Transverse colon (tissue), 4 donors: Measurements from ENCODE around the gene SCARB2. TPM values are rescaled to one million over a fixed set of nuclear protein-coding genes. Genes with fewer than 3 reads are reported as not detected.

Source experiments
- DNase-seq: peaks from one replicate; pipeline ENCODE4 v3.0.0-alpha.2; 2019
- H3K27ac ChIP-seq, 4 donors: fragments of 200-600 bp; sonication (generic); 2 replicates each; pipeline ENCODE4 v1.5.1; 2016 to 2018; ENCODE audit warnings: inconsistent platforms in 4 of 4
- H3K27me3 ChIP-seq: fragments of 200-600 bp; sonication (generic); 2 replicates; pipeline ENCODE4 v1.5.1; 2017; ENCODE audit warnings: inconsistent platforms
- H3K36me3 ChIP-seq, 4 donors: fragments of 200-600 bp; sonication (generic); 2 replicates each; pipeline ENCODE4 v1.5.1; 2017 to 2019; ENCODE audit warnings: inconsistent platforms in 4 of 4
- H3K4me1 ChIP-seq, 4 donors: fragments of 200-600 bp; sonication (generic); 2 replicates each; pipeline ENCODE4 v1.5.1; 2017 to 2020; ENCODE audit warnings: inconsistent platforms in 4 of 4
- H3K4me3 ChIP-seq, 4 donors: fragments of 200-600 bp; sonication (generic); 1 replicate in 1 of 4; 2 replicates in 3 of 4; pipeline versions ENCODE4 v1.5.1 to v1.6.1; 2017 to 2019; ENCODE audit warnings: inconsistent platforms in 4 of 4
- H3K9me3 ChIP-seq, 2 donors: fragments of 200-600 bp; sonication (generic); 2 replicates each; pipeline ENCODE4 v1.5.1; 2017 to 2019; ENCODE audit warnings: inconsistent platforms in 2 of 2
- EP300 ChIP-seq: sonication (generic); formaldehyde crosslinking; IDR thresholded peaks from one replicate; pipeline ENCODE4 v1.6.1; 2017; ENCODE audit warnings: antibody characterized with exemption, low read depth
- POLR2A ChIP-seq: fragments of 450-650 bp; IDR thresholded peaks from one replicate; pipeline ENCODE4 v1.6.1; 2016; ENCODE audit warnings: antibody characterized with exemption, mild to moderate bottlenecking, moderate library complexity
- POLR2AphosphoS5 ChIP-seq, 3 donors: sonication (generic); formaldehyde crosslinking; IDR thresholded peaks; one replicate each; pipeline ENCODE4 v1.6.1; 2016; ENCODE audit warnings: antibody characterized with exemption in 3 of 3
- WGBS, 2 donors: methylation state at CpG; one replicate each; pipeline ENCODE4 v1.1.5; 2018; ENCODE audit warnings: low coverage in 1 of 2; 5-methylcytosine and 5-hydroxymethylcytosine counted together
- in situ Hi-C, 4 donors: fragments of 200-750 bp; cut with MboI; loops; one replicate each; pipeline versions ENCODE4 v1.15.0 to v1.15.1; 2017; ENCODE audit warnings: low sequenced_read_pairs in 3 of 4, low pct_ligation_motif_present in 1 of 4, low pct_unique_long_range_greater_than_20kb in 1 of 4
- intact Hi-C: fragments of 100-400 bp; cut with DNase I; formaldehyde crosslinking; loops from one replicate; pipeline ENCODE4 v1.15.1; 2023; ENCODE audit warnings: low total_unique reads
- total RNA-seq, 4 donors: library from RNA; depleted of rRNA; stranded (reverse); fragments of >200 nt; gene quantifications; one replicate each; pipeline ENCODE4 v1.1.0, GENCODE V29; 2016
- TF ChIP-seq, protein P1 (sequence below), 5 experiments: fragments of 200-600 bp in 3 of 5; fragments of 450-650 bp in 2 of 5; sonication (generic) in 3 of 5; IDR thresholded peaks; 1 replicate in 2 of 5; 2 replicates in 3 of 5; pipeline ENCODE4 v1.5.1; 2016 to 2017; ENCODE audit warnings: antibody characterized with exemption in 5 of 5, inconsistent platforms in 3 of 5, mild to moderate bottlenecking in 2 of 5, moderate library complexity in 1 of 5

The SCARB2 gene
- total RNA-seq, 4 donors from 2014 or later: 139 to 210 (median 194) TPM

DNA sequence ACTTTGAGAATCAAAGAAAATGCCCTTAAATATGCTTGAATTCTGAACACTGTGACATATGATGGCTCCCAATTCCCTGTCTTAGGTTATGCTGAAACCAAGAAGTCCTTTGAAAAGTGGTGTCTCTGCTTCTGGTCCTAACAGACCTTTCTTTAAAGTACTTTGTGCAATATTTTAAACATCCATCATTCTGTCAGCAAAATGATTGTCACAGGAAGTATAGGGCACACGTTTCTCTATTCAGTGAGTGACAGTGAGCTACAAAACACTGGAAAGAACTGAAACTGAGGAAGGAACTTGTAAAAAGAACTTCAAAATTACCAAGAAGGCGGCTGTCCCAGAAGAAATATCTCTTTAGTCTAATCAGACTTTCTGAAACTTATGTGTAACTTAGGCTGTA is 53.3 kb downstream of the SCARB2 start:
- TF ChIP-seq POLR2AphosphoS5 (IDR thresholded peaks at IDR 0.05) (no peak), EP300 (no peak), POLR2A (no peak)
- TF ChIP-seq, protein P1, sequence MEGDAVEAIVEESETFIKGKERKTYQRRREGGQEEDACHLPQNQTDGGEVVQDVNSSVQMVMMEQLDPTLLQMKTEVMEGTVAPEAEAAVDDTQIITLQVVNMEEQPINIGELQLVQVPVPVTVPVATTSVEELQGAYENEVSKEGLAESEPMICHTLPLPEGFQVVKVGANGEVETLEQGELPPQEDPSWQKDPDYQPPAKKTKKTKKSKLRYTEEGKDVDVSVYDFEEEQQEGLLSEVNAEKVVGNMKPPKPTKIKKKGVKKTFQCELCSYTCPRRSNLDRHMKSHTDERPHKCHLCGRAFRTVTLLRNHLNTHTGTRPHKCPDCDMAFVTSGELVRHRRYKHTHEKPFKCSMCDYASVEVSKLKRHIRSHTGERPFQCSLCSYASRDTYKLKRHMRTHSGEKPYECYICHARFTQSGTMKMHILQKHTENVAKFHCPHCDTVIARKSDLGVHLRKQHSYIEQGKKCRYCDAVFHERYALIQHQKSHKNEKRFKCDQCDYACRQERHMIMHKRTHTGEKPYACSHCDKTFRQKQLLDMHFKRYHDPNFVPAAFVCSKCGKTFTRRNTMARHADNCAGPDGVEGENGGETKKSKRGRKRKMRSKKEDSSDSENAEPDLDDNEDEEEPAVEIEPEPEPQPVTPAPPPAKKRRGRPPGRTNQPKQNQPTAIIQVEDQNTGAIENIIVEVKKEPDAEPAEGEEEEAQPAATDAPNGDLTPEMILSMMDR (IDR thresholded peaks at IDR 0.05): no peak
- no peak for DNase-seq
- WGBS, 2 donors: 50 to 64% methylated on average over 2 of the region's 2 CpGs
- in situ Hi-C loops (no loop called here), intact Hi-C loops (no loop called here)
- Histone ChIP-seq H3K4me3 (no peak overlapping the region), H3K9me3 (no peaks in the 10 kb centered on the region), H3K4me1 (no peaks in the 10 kb centered on the region), H3K36me3 (peaks cover 0 to 48% (median 20%) of the 10 kb centered on the region in 4 donors), H3K27me3 (no peaks in the 10 kb centered on the region), H3K27ac (no peak overlapping the region)

DNA sequence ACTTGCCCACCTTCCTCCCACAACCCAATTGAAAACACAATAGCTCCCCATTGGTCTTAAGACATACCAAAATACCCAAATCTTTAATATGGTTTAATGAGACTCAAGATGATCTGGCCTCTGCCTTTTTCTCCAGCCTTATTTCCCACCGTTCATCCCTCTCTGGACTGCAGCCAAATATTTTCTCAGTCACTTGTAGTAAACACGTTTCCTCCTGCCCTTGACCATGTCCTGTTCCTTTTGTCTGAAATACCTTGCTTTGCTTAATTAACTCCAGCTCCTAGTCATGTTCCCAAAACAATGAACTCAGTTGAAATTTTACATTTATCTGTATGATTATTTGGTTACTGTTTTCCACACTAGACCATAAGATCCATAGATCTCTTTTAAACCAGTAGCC is 57.0 kb downstream of the SCARB2 start:
- no peak for TF ChIP-seq POLR2AphosphoS5 (IDR thresholded peaks at IDR 0.05)
- no peak for TF ChIP-seq POLR2A
- TF ChIP-seq EP300: no peak
- TF ChIP-seq, protein P1 (IDR thresholded peaks at IDR 0.05): no peak
- no peaks in the 10 kb centered on the region for H3K4me1 ChIP-seq
- no peaks in the 10 kb centered on the region for H3K27me3 ChIP-seq
- no peaks in the 10 kb centered on the region for H3K9me3 ChIP-seq
- in situ Hi-C loops (no loop called here), intact Hi-C loops (no loop called here)
- DNase-seq: no peak
- 20 to 24% methylated on average over 2 of the region's 2 CpGs for WGBS, 2 donors
- H3K27ac ChIP-seq: no peak overlapping the region
- H3K36me3 ChIP-seq: peaks cover 0 to 24% (median 9%) of the 10 kb centered on the region in 4 donors
- H3K4me3 ChIP-seq: no peak overlapping the region

DNA sequence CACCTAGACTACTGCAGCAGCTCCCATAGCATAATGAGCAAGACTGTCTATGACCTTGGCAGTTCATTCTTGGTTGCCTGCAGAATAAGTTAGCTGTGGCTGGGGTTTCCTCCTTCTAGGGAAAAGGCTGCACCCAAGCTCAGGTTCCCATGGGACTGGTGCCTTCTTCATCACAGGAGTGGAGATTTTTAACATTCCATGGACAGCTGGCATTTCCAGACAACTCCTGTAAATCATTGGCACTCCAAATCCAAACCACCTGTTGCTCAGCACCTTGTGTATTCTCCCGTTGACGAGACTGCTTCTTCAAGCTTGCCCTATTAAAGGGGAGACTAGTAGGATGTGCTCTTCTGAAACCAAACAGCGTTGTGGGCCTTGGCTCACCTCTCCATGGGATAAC is 57.6 kb downstream of the SCARB2 start:
- H3K27ac ChIP-seq: no peak overlapping the region
- in situ Hi-C loops (no loop called here), intact Hi-C loops (no loop called here)
- H3K9me3 ChIP-seq: no peaks in the 10 kb centered on the region
- no peak for DNase-seq
- H3K4me3 ChIP-seq: no peak overlapping the region
- H3K4me1 ChIP-seq: no peaks in the 10 kb centered on the region
- TF ChIP-seq POLR2AphosphoS5 (IDR thresholded peaks at IDR 0.05) (no peak), EP300 (no peak), POLR2A (no peak)
- TF ChIP-seq, protein P1 (IDR thresholded peaks at IDR 0.05): no peak
- no peaks in the 10 kb centered on the region for H3K27me3 ChIP-seq
- 88 to 96% methylated on average over 3 of the region's 3 CpGs for WGBS, 2 donors
- H3K36me3 ChIP-seq: peaks cover 0 to 17% (median 6%) of the 10 kb centered on the region in 4 donors

DNA sequence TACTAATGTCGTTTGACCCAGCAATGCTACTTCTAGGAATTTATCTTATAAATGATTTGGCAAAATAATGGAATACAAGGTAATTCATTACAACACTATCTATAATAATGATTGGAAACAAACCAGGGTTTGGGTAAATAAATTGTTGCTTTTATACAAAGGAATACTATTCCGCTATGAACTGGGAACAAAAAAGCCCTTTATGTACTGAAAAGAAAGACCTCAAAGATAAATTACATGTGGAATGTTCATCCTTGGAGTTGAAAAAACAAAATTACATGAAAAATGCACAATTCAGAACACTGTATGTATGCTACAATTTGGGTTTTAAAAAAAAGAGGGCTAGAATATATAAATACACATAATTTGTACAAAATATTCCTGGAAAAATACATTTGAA is 60.3 kb downstream of the SCARB2 start:
- no peak for DNase-seq
- TF ChIP-seq POLR2AphosphoS5 (IDR thresholded peaks at IDR 0.05): no peak
- TF ChIP-seq, protein P1 (IDR thresholded peaks at IDR 0.05): no peak
- no peak for TF ChIP-seq EP300
- TF ChIP-seq POLR2A: no peak
- Histone ChIP-seq H3K27me3 (no peaks in the 10 kb centered on the region), H3K9me3 (no peaks in the 10 kb centered on the region), H3K4me3 (no peak overlapping the region), H3K36me3 (no peaks in the 10 kb centered on the region), H3K27ac (no peak overlapping the region), H3K4me1 (peaks cover 0 to 11% (median 7%) of the 10 kb centered on the region in 4 donors)
- 81 to 85% methylated on average over 2 of the region's 2 CpGs for WGBS, 2 donors
- intact Hi-C loops (no loop called here), in situ Hi-C loops (no loop called here)
